ENCODE data around the gene KRTAP2-1.

- TF ChIP-seq POLR2A (IDR thresholded peaks at IDR 0.05) (no peak), CTCF (IDR thresholded peaks at IDR 0.05) (no peak)
Observed at GRCh38 chr17:41016578-41017215, 30.4 kb downstream of the KRTAP2-1 start.
